SIG-M5 treated with dmso at 0.1 percent for 504 hours (cell line): ENCODE data around the gene KCNQ1OT1.

Source experiments
- DNase-seq: peaks from one replicate; lab custom pipeline; 2025; ENCODE audit not compliant: unreplicated experiment; lab: John Stamatoyannopoulos, UW

The KCNQ1OT1 gene

GRCh38 chr11:2612884-2613571 lies 86.8 kb downstream of the KCNQ1OT1 start:
- no peak for DNase-seq

- no peak for DNase-seq
These were observed 90.4 kb downstream of the KCNQ1OT1 start for GRCh38 chr11:2609345-2609744.

- DNase-seq: no peak
These were observed 100.1 kb downstream of the KCNQ1OT1 start for GRCh38 chr11:2599561-2600189.

- DNase-seq: no peak
These were observed 104.6 kb downstream of the KCNQ1OT1 start for GRCh38 chr11:2595204-2595603.

- no peak for DNase-seq
These were observed 105.5 kb downstream of the KCNQ1OT1 start for GRCh38 chr11:2594267-2594666.

GRCh38 chr11:2593393-2593950 lies 106.3 kb downstream of the KCNQ1OT1 start:
- DNase-seq: no peak

- no peak for DNase-seq
These were observed 107.0 kb downstream of the KCNQ1OT1 start for GRCh38 chr11:2592559-2593392.

- DNase-seq: no peak
These were observed 108.0 kb downstream of the KCNQ1OT1 start for GRCh38 chr11:2591805-2592204.

GRCh38 chr11:2590965-2591754 lies 108.6 kb downstream of the KCNQ1OT1 start:
- no peak for DNase-seq

GRCh38 chr11:2590131-2590964 lies 109.4 kb downstream of the KCNQ1OT1 start:
- DNase-seq: no peak

- DNase-seq: no peak
These were observed 110.3 kb downstream of the KCNQ1OT1 start for GRCh38 chr11:2589538-2589934.

- DNase-seq: no peak
These were observed 110.8 kb downstream of the KCNQ1OT1 start for GRCh38 chr11:2588809-2589537.

- no peak for DNase-seq
These were observed 111.6 kb downstream of the KCNQ1OT1 start for GRCh38 chr11:2587976-2588748.

GRCh38 chr11:2587132-2587930 lies 112.5 kb downstream of the KCNQ1OT1 start:
- no peak for DNase-seq

- DNase-seq: no peak
These were observed 113.0 kb downstream of the KCNQ1OT1 start for GRCh38 chr11:2586793-2587131.

- DNase-seq: no peak
These were observed 113.6 kb downstream of the KCNQ1OT1 start for GRCh38 chr11:2586087-2586792.

- no peak for DNase-seq
These were observed 114.2 kb downstream of the KCNQ1OT1 start for GRCh38 chr11:2585566-2586086.
